Neural cell (in vitro differentiated cells): Measurements from ENCODE around the gene CDH6. TPM values are rescaled to one million over a fixed set of nuclear protein-coding genes. Genes with fewer than 3 reads are reported as not detected.

Source experiments
- H2AFZ ChIP-seq: fragments of 200-600, 300-800 bp; sonication (generic), shearing (Covaris generic); 2 replicates; pipeline ENCODE4 v1.6.0; 2014; ENCODE audit warnings: low read depth, mild to moderate bottlenecking, antibody characterized with exemption, low read length, moderate library complexity
- H3F3A ChIP-seq: fragments of 200-600 bp; shearing (Covaris generic); 2 replicates; pipeline ENCODE4 v1.6.1; 2016; ENCODE audit warnings: mild to moderate bottlenecking, moderate library complexity, mixed read lengths, antibody characterized with exemption, low read length; ENCODE audit not compliant: insufficient read depth, poor library complexity, severe bottlenecking
- H3K27ac ChIP-seq: fragments of 200-600, 300-800 bp; sonication (generic), shearing (Covaris generic); 2 replicates; pipeline ENCODE4 v1.5.1; 2014; ENCODE audit warnings: mild to moderate bottlenecking, low read length, moderate library complexity
- H3K27me3 ChIP-seq: fragments of 300-800, 200-600 bp; sonication (generic), shearing (Covaris generic); 2 replicates; pipeline ENCODE4 v1.6.0; 2014; ENCODE audit warnings: mild to moderate bottlenecking, low read depth, low read length, moderate library complexity; ENCODE audit not compliant: insufficient read depth
- H3K36me3 ChIP-seq: fragments of 300-800, 200-600 bp; sonication (generic), shearing (Covaris generic); 2 replicates; pipeline ENCODE4 v1.5.1; 2014; ENCODE audit warnings: mild to moderate bottlenecking, antibody characterized with exemption, low read length, moderate library complexity; ENCODE audit not compliant: insufficient read depth
- H3K4me2 ChIP-seq: fragments of 300-800, 200-600 bp; sonication (generic), shearing (Covaris generic); 2 replicates; pipeline ENCODE4 v1.6.0; 2014; ENCODE audit warnings: mild to moderate bottlenecking, low read length
- H3K4me3 ChIP-seq: fragments of 300-800, 200-600 bp; sonication (generic), shearing (Covaris generic); 2 replicates; pipeline ENCODE4 v1.5.1; 2014; ENCODE audit warnings: mild to moderate bottlenecking, low read length, moderate library complexity
- H3K79me2 ChIP-seq: fragments of 200-600 bp; shearing (Covaris generic); replicated peaks from 2 replicates; pipeline ENCODE4 v1.6.0; 2014; ENCODE audit warnings: mild to moderate bottlenecking, low read length, moderate library complexity; ENCODE audit not compliant: insufficient read depth
- H3K9ac ChIP-seq: fragments of 300-800, 200-600 bp; sonication (generic), shearing (Covaris generic); 2 replicates; pipeline ENCODE4 v1.6.1; 2016; ENCODE audit warnings: mild to moderate bottlenecking, low read length, mixed read lengths
- H3K9me2 ChIP-seq: fragments of 200-600 bp; shearing (Covaris generic); 2 replicates; pipeline ENCODE4 v1.6.1; 2016; ENCODE audit warnings: mild to moderate bottlenecking, low read length, mixed read lengths; ENCODE audit not compliant: insufficient read depth
- H3K9me3 ChIP-seq: fragments of 200-600, 300-800 bp; sonication (generic), shearing (Covaris generic); 2 replicates; pipeline ENCODE4 v1.6.1; 2016; ENCODE audit warnings: mild to moderate bottlenecking, mixed run types, low read length, moderate library complexity, mixed read lengths
- H4K20me1 ChIP-seq: fragments of 200-600 bp; shearing (Covaris generic); 2 replicates; pipeline ENCODE4 v1.6.1; 2016; ENCODE audit warnings: mild to moderate bottlenecking, mixed run types; ENCODE audit not compliant: insufficient read depth
- EP300 ChIP-seq: fragments of 450-650 bp; conservative IDR thresholded peaks from 2 replicates; pipeline ENCODE4 v1.6.1; 2014; ENCODE audit warnings: antibody characterized with exemption, mild to moderate bottlenecking, moderate library complexity; ENCODE audit not compliant: poor library complexity, severe bottlenecking
- EZH2 ChIP-seq: fragments of 200-600, 300-800 bp; shearing (Covaris generic), sonication (generic); IDR thresholded peaks from 2 replicates; pipeline ENCODE4 v1.6.1; 2014; ENCODE audit warnings: antibody characterized with exemption, low read length, borderline replicate concordance, mild to moderate bottlenecking; ENCODE audit not compliant: insufficient read depth, poor library complexity, severe bottlenecking
- MXI1 ChIP-seq: fragments of 450-650 bp; conservative IDR thresholded peaks from 2 replicates; pipeline ENCODE4 v1.6.1; 2014; ENCODE audit warnings: antibody characterized with exemption, mild to moderate bottlenecking; ENCODE audit not compliant: poor library complexity, severe bottlenecking
- POLR2AphosphoS5 ChIP-seq: IDR thresholded peaks from 2 replicates; pipeline ENCODE4 v1.6.1; 2012
- RAD21 ChIP-seq: fragments of 450-650 bp; conservative IDR thresholded peaks from 2 replicates; pipeline ENCODE4 v1.6.1; 2014; ENCODE audit warnings: antibody characterized with exemption, mild to moderate bottlenecking, moderate library complexity
- SMC3 ChIP-seq: fragments of 450-650 bp; conservative IDR thresholded peaks from 2 replicates; pipeline ENCODE4 v1.6.1; 2014; ENCODE audit warnings: antibody characterized with exemption, mild to moderate bottlenecking, moderate library complexity; ENCODE audit not compliant: poor library complexity
- TAF1 ChIP-seq: IDR thresholded peaks from 2 replicates; pipeline ENCODE4 v1.6.1; 2012; ENCODE audit warnings: low read depth
- polyA plus RNA-seq: library from polyadenylated mRNA; depleted of rRNA; stranded (reverse); fragments of >200 nt; gene quantifications from 2 replicates; pipeline ENCODE4 v1.2.3, GENCODE V29; 2014
- TF ChIP-seq, protein P1 (sequence below): fragments of 450-650 bp; IDR thresholded peaks from 2 replicates; pipeline ENCODE4 v1.5.1; 2014; ENCODE audit warnings: antibody characterized with exemption, mild to moderate bottlenecking, moderate library complexity; ENCODE audit not compliant: poor library complexity, severe bottlenecking
- TF ChIP-seq, protein P2 (sequence below): IDR thresholded peaks from 2 replicates; pipeline ENCODE4 v1.6.1; 2012; ENCODE audit warnings: borderline replicate concordance

Gene CDH6
- polyA plus RNA-seq, 1 donor from 2014 or later = 2.1 TPM

DNA sequence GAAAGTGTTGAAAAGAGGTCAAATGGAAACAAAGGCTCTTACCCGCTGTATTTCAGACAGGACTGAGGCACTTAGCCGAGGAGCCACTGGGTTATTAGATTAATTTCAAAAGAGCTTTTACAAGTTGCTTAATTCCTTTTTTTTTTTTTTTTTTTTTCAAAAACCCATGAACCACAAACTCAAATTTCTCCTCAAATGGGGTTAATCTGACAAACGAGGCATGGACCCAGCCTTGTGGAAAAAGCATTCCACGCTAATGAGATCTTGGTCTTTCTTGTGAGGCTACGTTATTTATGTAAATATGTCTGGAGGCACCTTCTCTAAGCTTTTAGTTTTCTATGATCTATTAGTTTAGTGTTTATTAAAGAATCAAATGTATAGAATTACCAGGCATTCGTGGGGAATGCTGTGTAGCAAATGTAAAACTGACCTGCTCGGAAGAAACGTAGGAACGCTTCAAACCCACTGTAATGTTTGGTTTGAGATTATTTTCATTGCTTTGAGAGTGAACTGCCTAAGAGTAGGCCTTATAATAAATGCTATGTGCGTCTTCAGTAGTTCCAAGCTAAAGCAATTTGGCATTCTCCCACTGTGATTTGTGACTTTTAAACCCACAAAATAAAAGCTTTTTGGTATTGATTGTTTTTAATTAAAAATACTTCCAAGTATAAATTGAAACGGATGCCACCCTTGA lies 134.7 kb downstream of the CDH6 start:
- H3K9ac ChIP-seq = no peak overlapping the region
- H3F3A ChIP-seq = no peaks in the 10 kb centered on the region
- no peak overlapping the region for H3K27ac ChIP-seq
- TF ChIP-seq RAD21 (no peak), SMC3 (no peak), EP300 (no peak), POLR2AphosphoS5 (no peak), EZH2 (no peak), TAF1 (no peak), MXI1 (no peak)
- TF ChIP-seq, protein P1, sequence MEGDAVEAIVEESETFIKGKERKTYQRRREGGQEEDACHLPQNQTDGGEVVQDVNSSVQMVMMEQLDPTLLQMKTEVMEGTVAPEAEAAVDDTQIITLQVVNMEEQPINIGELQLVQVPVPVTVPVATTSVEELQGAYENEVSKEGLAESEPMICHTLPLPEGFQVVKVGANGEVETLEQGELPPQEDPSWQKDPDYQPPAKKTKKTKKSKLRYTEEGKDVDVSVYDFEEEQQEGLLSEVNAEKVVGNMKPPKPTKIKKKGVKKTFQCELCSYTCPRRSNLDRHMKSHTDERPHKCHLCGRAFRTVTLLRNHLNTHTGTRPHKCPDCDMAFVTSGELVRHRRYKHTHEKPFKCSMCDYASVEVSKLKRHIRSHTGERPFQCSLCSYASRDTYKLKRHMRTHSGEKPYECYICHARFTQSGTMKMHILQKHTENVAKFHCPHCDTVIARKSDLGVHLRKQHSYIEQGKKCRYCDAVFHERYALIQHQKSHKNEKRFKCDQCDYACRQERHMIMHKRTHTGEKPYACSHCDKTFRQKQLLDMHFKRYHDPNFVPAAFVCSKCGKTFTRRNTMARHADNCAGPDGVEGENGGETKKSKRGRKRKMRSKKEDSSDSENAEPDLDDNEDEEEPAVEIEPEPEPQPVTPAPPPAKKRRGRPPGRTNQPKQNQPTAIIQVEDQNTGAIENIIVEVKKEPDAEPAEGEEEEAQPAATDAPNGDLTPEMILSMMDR = no peak
- TF ChIP-seq, protein P2, sequence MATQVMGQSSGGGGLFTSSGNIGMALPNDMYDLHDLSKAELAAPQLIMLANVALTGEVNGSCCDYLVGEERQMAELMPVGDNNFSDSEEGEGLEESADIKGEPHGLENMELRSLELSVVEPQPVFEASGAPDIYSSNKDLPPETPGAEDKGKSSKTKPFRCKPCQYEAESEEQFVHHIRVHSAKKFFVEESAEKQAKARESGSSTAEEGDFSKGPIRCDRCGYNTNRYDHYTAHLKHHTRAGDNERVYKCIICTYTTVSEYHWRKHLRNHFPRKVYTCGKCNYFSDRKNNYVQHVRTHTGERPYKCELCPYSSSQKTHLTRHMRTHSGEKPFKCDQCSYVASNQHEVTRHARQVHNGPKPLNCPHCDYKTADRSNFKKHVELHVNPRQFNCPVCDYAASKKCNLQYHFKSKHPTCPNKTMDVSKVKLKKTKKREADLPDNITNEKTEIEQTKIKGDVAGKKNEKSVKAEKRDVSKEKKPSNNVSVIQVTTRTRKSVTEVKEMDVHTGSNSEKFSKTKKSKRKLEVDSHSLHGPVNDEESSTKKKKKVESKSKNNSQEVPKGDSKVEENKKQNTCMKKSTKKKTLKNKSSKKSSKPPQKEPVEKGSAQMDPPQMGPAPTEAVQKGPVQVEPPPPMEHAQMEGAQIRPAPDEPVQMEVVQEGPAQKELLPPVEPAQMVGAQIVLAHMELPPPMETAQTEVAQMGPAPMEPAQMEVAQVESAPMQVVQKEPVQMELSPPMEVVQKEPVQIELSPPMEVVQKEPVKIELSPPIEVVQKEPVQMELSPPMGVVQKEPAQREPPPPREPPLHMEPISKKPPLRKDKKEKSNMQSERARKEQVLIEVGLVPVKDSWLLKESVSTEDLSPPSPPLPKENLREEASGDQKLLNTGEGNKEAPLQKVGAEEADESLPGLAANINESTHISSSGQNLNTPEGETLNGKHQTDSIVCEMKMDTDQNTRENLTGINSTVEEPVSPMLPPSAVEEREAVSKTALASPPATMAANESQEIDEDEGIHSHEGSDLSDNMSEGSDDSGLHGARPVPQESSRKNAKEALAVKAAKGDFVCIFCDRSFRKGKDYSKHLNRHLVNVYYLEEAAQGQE = no peak
- no peaks in the 10 kb centered on the region for H3K79me2 ChIP-seq
- no peaks in the 10 kb centered on the region for H3K9me2 ChIP-seq
- no peaks in the 10 kb centered on the region for H4K20me1 ChIP-seq
- peaks cover 8% of the 10 kb centered on the region for H3K27me3 ChIP-seq
- no peak overlapping the region for H3K4me2 ChIP-seq
- H3K36me3 ChIP-seq = no peaks in the 10 kb centered on the region
- H2AFZ ChIP-seq = no peak overlapping the region
- H3K4me3 ChIP-seq = no peak overlapping the region
- H3K9me3 ChIP-seq = no peaks in the 10 kb centered on the region

DNA sequence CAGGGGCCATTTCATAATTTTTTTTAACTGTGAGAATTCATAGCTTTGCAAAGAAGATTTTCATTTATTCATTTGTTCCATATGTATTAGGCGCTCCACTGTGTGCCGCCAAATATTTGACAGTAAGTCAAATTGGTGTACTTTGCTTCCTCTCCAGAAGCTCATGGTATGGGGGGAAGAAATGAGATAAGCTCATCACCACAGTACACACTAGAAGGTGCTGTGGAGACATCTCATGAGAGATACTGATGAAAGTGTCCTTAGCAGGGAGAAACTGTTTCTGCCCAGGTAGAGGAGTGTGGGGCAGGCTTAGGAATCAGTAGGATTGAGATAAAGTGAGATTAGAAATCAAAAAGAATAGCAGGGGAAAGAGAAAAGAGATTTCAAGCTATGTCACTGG lies 136.2 kb downstream of the CDH6 start:
- Histone ChIP-seq H3K36me3 (no peaks in the 10 kb centered on the region), H4K20me1 (no peaks in the 10 kb centered on the region), H3K4me3 (no peak overlapping the region), H3K9ac (no peak overlapping the region), H3K27ac (no peak overlapping the region), H3K4me2 (no peak overlapping the region), H3K9me2 (no peaks in the 10 kb centered on the region), H2AFZ (no peak overlapping the region), H3K9me3 (no peaks in the 10 kb centered on the region), H3K79me2 (no peaks in the 10 kb centered on the region), H3F3A (no peaks in the 10 kb centered on the region), H3K27me3 (peaks cover 8% of the 10 kb centered on the region)
- TF ChIP-seq, protein P2 = no peak
- TF ChIP-seq, protein P1 = no peak
- TF ChIP-seq EZH2 (no peak), TAF1 (no peak), EP300 (no peak), POLR2AphosphoS5 (no peak), SMC3 (no peak), RAD21 (no peak), MXI1 (no peak)
